Ascending aorta (tissue), 2 donors: ENCODE data around the gene NPTX1. TPM values are rescaled to one million over a fixed set of nuclear protein-coding genes. Genes with fewer than 3 reads are reported as not detected.

ENCODE experiments used
- DNase-seq, 2 donors: peaks; one replicate each; pipeline ENCODE4 v3.0.0-alpha.2; 2019; ENCODE audit warnings: low spot score in 2 of 2
- H3K27ac ChIP-seq, 2 donors: fragments of 200-600 bp; sonication (generic); one replicate each; pipeline ENCODE4 v1.5.1; 2016 to 2017; ENCODE audit warnings: mild to moderate bottlenecking in 1 of 2
- H3K27me3 ChIP-seq: fragments of 200-600 bp; sonication (generic); one replicate; pipeline ENCODE4 v1.5.1; 2017
- H3K36me3 ChIP-seq, 2 donors: fragments of 200-600 bp; sonication (generic); one replicate each; pipeline ENCODE4 v1.5.1; 2016
- H3K4me1 ChIP-seq, 2 donors: fragments of 200-600 bp; sonication (generic); one replicate each; pipeline ENCODE4 v1.5.1; 2016 to 2017; ENCODE audit warnings: mild to moderate bottlenecking in 1 of 2
- H3K4me3 ChIP-seq, 2 donors: fragments of 200-600 bp; sonication (generic); one replicate each; pipeline ENCODE4 v1.5.1; 2016 to 2017; ENCODE audit warnings: mild to moderate bottlenecking in 1 of 2
- H3K9me3 ChIP-seq, 2 donors: fragments of 200-600 bp; sonication (generic); one replicate each; pipeline ENCODE4 v1.5.1; 2016
- intact Hi-C: fragments of 100-400 bp; cut with DNase I; formaldehyde crosslinking; loops from one replicate; pipeline ENCODE4 v1.15.1; 2023
- total RNA-seq: library from RNA; depleted of rRNA; stranded (reverse); fragments of >200 nt; gene quantifications from one replicate; pipeline ENCODE4 v1.1.0, GENCODE V29; 2016
- TF ChIP-seq, protein P1 (sequence below), 3 experiments: fragments of 200-600 bp in 2 of 3; fragments of 450-650 bp in 1 of 3; sonication (generic) in 2 of 3; IDR thresholded peaks; one replicate each; pipeline ENCODE4 v1.5.1; 2016 to 2019; ENCODE audit warnings: antibody characterized with exemption in 3 of 3, mild to moderate bottlenecking in 1 of 3, moderate library complexity in 1 of 3

NPTX1 gene
- total RNA-seq, 1 donor from 2014 or later = not detected

- no peaks in the 10 kb centered on the region for H3K9me3 ChIP-seq
- DNase-seq = no peak
- intact Hi-C loops = no loop called here
- H3K36me3 ChIP-seq = no peaks in the 10 kb centered on the region
- no peak overlapping the region for H3K4me3 ChIP-seq
- TF ChIP-seq, protein P1, sequence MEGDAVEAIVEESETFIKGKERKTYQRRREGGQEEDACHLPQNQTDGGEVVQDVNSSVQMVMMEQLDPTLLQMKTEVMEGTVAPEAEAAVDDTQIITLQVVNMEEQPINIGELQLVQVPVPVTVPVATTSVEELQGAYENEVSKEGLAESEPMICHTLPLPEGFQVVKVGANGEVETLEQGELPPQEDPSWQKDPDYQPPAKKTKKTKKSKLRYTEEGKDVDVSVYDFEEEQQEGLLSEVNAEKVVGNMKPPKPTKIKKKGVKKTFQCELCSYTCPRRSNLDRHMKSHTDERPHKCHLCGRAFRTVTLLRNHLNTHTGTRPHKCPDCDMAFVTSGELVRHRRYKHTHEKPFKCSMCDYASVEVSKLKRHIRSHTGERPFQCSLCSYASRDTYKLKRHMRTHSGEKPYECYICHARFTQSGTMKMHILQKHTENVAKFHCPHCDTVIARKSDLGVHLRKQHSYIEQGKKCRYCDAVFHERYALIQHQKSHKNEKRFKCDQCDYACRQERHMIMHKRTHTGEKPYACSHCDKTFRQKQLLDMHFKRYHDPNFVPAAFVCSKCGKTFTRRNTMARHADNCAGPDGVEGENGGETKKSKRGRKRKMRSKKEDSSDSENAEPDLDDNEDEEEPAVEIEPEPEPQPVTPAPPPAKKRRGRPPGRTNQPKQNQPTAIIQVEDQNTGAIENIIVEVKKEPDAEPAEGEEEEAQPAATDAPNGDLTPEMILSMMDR (IDR thresholded peaks at IDR 0.05) = no peak
- peaks cover 9% of the 10 kb centered on the region for H3K27me3 ChIP-seq
- H3K4me1 ChIP-seq = no peaks in the 10 kb centered on the region
- no peak overlapping the region for H3K27ac ChIP-seq
These were observed 10.2 kb downstream of the NPTX1 start for GRCh38 chr17:80466188-80466705.

DNA sequence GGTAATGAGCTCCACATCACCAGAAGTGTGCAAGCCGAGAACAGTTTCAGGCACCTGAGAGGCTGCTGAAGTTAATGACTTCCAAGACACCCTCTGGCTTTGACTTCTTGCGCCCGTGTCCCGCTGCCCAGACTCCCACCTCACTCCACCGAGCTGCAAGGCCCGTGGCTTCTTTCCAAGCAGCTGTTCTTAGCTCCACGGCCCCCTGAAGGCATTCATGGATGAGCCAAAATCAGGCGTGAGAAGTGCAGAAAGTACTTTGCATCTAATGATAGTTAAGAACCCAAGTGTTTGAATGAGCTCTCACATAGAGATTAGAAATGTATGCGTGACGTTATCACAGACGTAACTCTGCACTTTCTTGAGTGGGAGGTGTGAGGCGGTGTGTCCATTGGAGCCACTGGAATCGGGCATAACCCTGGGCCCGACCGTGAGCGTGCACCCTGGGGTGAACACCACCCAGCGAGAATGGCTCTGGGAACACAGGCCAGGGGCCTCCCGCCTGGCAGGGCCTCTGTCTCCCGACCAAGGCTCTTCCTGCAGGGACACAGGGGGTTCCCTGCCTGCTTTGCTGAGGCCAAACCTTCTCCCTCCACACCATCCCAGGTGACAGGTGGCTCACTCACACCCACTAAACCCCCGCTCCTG is 11.0 kb downstream of the NPTX1 start:
- DNase-seq = no peak
- Histone ChIP-seq H3K9me3 (no peaks in the 10 kb centered on the region), H3K4me1 (no peaks in the 10 kb centered on the region), H3K27me3 (peaks cover 9% of the 10 kb centered on the region), H3K4me3 (no peak overlapping the region), H3K27ac (no peak overlapping the region), H3K36me3 (no peaks in the 10 kb centered on the region)
- intact Hi-C loops = no loop called here
- TF ChIP-seq, protein P1 (IDR thresholded peaks at IDR 0.05) = no peak

DNA sequence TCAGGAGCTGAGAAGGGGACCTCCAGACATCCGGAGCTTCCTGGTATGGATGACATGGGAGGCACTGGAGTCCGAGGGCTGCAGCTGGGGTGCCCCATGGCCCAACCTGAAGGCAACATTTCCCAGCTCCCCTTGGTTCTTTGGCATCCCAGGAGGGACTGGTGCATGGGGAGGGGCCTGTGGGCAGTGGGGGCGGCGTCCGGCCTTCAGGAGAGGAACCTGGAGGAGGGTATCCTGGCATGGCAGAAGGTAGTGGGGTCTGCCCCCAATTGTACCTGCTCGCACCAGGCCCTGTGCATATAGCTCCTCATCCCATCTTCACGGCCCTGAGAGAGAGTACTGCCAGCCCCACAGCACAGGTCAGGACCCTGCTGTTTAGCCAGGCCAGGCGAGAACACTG is 11.9 kb downstream of the NPTX1 start:
- H3K27ac ChIP-seq = no peak overlapping the region
- TF ChIP-seq, protein P1 (IDR thresholded peaks at IDR 0.05) = no peak
- no peaks in the 10 kb centered on the region for H3K36me3 ChIP-seq
- no peaks in the 10 kb centered on the region for H3K9me3 ChIP-seq
- H3K27me3 ChIP-seq = peaks cover 9% of the 10 kb centered on the region
- no peak overlapping the region for H3K4me3 ChIP-seq
- intact Hi-C loops = no loop called here
- no peak for DNase-seq
- H3K4me1 ChIP-seq = peaks cover 0 to 3% of the 10 kb centered on the region in 2 donors

GRCh38 chr17:80463784-80464400 is 12.5 kb downstream of the NPTX1 start:
- DNase-seq = no peak
- peaks cover 0 to 3% of the 10 kb centered on the region in 2 donors for H3K4me1 ChIP-seq
- no peak overlapping the region for H3K4me3 ChIP-seq
- intact Hi-C loops = no loop called here
- peaks cover 9% of the 10 kb centered on the region for H3K27me3 ChIP-seq
- H3K27ac ChIP-seq = no peak overlapping the region
- TF ChIP-seq, protein P1 (IDR thresholded peaks at IDR 0.05) = no peak
- no peaks in the 10 kb centered on the region for H3K9me3 ChIP-seq
- no peaks in the 10 kb centered on the region for H3K36me3 ChIP-seq

DNA sequence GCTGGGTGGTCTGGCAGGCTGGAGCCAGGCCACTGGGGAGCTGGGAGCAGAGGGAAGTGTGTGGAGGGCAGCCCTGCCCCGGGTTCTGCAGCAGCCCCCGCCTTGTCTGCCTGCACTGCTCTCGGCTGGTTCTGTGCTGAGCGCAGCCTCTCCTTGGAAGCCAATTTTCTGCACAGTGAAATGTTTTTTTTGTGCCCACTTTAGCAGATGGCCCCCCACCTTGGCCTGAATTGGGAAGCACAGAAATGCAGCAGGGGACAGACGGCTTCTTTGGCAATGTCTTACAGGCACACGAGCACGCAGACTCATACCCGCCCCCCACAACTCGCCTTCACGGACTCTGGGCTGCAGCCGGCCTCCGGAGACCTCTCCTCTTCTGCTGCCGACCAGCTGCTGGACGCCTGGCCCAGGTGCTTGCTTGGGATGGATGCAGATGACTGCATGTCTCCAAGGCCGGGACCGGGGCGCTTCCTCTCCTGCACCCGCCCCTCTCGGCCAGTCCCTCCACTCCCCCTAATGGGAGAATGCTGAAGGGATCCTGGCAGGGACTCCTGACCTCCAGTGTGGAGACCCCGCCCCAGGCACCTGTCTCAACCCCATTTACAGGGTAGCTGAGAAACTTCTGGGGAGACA is 14.8 kb downstream of the NPTX1 start:
- intact Hi-C loops = no loop called here
- Histone ChIP-seq H3K4me3 (no peak overlapping the region), H3K36me3 (no peaks in the 10 kb centered on the region), H3K27me3 (no peaks in the 10 kb centered on the region), H3K27ac (no peak overlapping the region), H3K9me3 (no peaks in the 10 kb centered on the region), H3K4me1 (peaks cover 0 to 3% of the 10 kb centered on the region in 2 donors)
- TF ChIP-seq, protein P1 (IDR thresholded peaks at IDR 0.05) = no peak
- DNase-seq = no peak
